Osteocyte (in vitro differentiated cells): Measurements from ENCODE around the gene CYP2S1. TPM values are rescaled to one million over a fixed set of nuclear protein-coding genes. Genes with fewer than 3 reads are reported as not detected.

Source experiments
- DNase-seq: peaks from one replicate; pipeline ENCODE4 v3.0.0; 2021; ENCODE audit warnings: mixed read lengths; ENCODE audit not compliant: unreplicated experiment; ENCODE audit errors: extremely low spot score
- H3K27ac Mint-ChIP-seq: one replicate; pipeline ENCODE4 v1.8.0; 2021; ENCODE audit warnings: mild to moderate bottlenecking, mixed read lengths; ENCODE audit not compliant: unreplicated experiment
- H3K27me3 Mint-ChIP-seq: one replicate; pipeline ENCODE4 v1.8.0; 2021; ENCODE audit warnings: mixed read lengths; ENCODE audit not compliant: unreplicated experiment
- H3K36me3 Mint-ChIP-seq: one replicate; pipeline ENCODE4 v1.8.0; 2021; ENCODE audit warnings: mixed read lengths; ENCODE audit not compliant: unreplicated experiment
- H3K4me1 Mint-ChIP-seq: one replicate; pipeline ENCODE4 v1.8.0; 2021; ENCODE audit warnings: mixed read lengths; ENCODE audit not compliant: unreplicated experiment
- H3K4me3 Mint-ChIP-seq: one replicate; pipeline ENCODE4 v1.8.0; 2021; ENCODE audit warnings: mild to moderate bottlenecking, moderate library complexity, mixed read lengths; ENCODE audit not compliant: unreplicated experiment
- H3K9me3 Mint-ChIP-seq: one replicate; pipeline ENCODE4 v1.8.0; 2021; ENCODE audit warnings: mixed read lengths; ENCODE audit not compliant: unreplicated experiment
- CTCF ChIP-seq: fragments of 200-600 bp; sonication (generic); IDR thresholded peaks from 2 replicates; pipeline ENCODE4 v1.5.0; 2021; ENCODE audit warnings: antibody characterized with exemption, mild to moderate bottlenecking, moderate library complexity
- total RNA-seq: library from RNA; stranded (reverse); gene quantifications from 2 replicates; pipeline ENCODE4 v1.2.1, GENCODE V29; 2021

The CYP2S1 gene
- total RNA-seq, 1 donor from 2014 or later = not detected

GRCh38 chr19:41224632-41225031, 31.6 kb downstream of the CYP2S1 start:
- Mint-ChIP-seq H3K27ac (peak overlapping the region; percentile 92), H3K36me3 (peaks cover 18% of the 10 kb centered on the region), H3K4me3 (no peak overlapping the region), H3K4me1 (peaks cover 76% of the 10 kb centered on the region), H3K27me3 (no peaks in the 10 kb centered on the region), H3K9me3 (no peaks in the 10 kb centered on the region)
- DNase-seq = no peak
- no peak for TF ChIP-seq CTCF

- Mint-ChIP-seq H3K36me3 (peaks cover 18% of the 10 kb centered on the region), H3K4me1 (peaks cover 72% of the 10 kb centered on the region), H3K27ac (peak overlapping the region; percentile 92), H3K9me3 (no peaks in the 10 kb centered on the region), H3K4me3 (peak overlapping the region; percentile 69), H3K27me3 (no peaks in the 10 kb centered on the region)
- TF ChIP-seq CTCF = no peak
- DNase-seq = no peak
Observed at GRCh38 chr19:41225238-41226052, 32.4 kb downstream of the CYP2S1 start.

GRCh38 chr19:41226053-41226873, 33.2 kb downstream of the CYP2S1 start:
- peaks cover 16% of the 10 kb centered on the region for H3K36me3 Mint-ChIP-seq

GRCh38 chr19:41226874-41227390, 33.9 kb downstream of the CYP2S1 start:
- H3K27ac Mint-ChIP-seq = peak overlapping the region; percentile 96
- peaks cover 60% of the 10 kb centered on the region for H3K4me1 Mint-ChIP-seq

More at GRCh38 chr19:41226053-41226873, 33.2 kb downstream of the CYP2S1 start:
- peak; percentile 92 for DNase-seq
- Mint-ChIP-seq H3K9me3 (no peaks in the 10 kb centered on the region), H3K27me3 (no peaks in the 10 kb centered on the region), H3K27ac (peak overlapping the region; percentile 96), H3K4me3 (peak overlapping the region; percentile 71), H3K4me1 (peaks cover 65% of the 10 kb centered on the region)
- peak; percentile 28 for TF ChIP-seq CTCF

More at GRCh38 chr19:41226874-41227390, 33.9 kb downstream of the CYP2S1 start:
- Mint-ChIP-seq H3K27me3 (no peaks in the 10 kb centered on the region), H3K36me3 (peaks cover 16% of the 10 kb centered on the region), H3K4me3 (peak overlapping the region; percentile 71), H3K9me3 (no peaks in the 10 kb centered on the region)
- DNase-seq = no peak
- TF ChIP-seq CTCF = no peak
